Activated CD8-positive, alpha-beta memory T cell treated with anti-CD3 and anti-CD28 coated beads, Interleukin-2, amount 50 U/mL, for 4 hours (primary cell): ENCODE measurements around the gene DLD.
"Not testable (repeated sequence)": the region's sequence is repeated elsewhere in the genome, so short reads cannot be mapped to it uniquely, and the experiment has no call there.

Experiments
- DNase-seq: peaks from one replicate; pipeline ENCODE4 v3.0.0-alpha.2; 2020

DLD gene

GRCh38 chr7:107890962-107891635 is at the start of gene DLD:
TSS of gene DLD (plus strand) at chr7:107891183. CDS start at chr7:107891251, 68 bp downstream.
- peak; percentile 94 for DNase-seq

- DNase-seq = no peak
Measured at GRCh38 chr7:107842213-107842612, 48.8 kb upstream of the DLD start.

- DNase-seq = no peak
Measured at GRCh38 chr7:107843184-107843583, 47.8 kb upstream of the DLD start.

GRCh38 chr7:107846324-107846723 is 44.7 kb upstream of the DLD start:
- DNase-seq = no peak

GRCh38 chr7:107847168-107847835 is 43.7 kb upstream of the DLD start:
- no peak for DNase-seq

GRCh38 chr7:107847836-107848175 is 43.2 kb upstream of the DLD start:
- not testable (repeated sequence) for DNase-seq

- DNase-seq = not testable (repeated sequence)
Measured at GRCh38 chr7:107848211-107848610, 42.8 kb upstream of the DLD start.

GRCh38 chr7:107850216-107850615 is 40.8 kb upstream of the DLD start:
- DNase-seq = no peak

- DNase-seq = no peak
Measured at GRCh38 chr7:107850643-107851042, 40.3 kb upstream of the DLD start.

GRCh38 chr7:107854454-107854853 is 36.5 kb upstream of the DLD start:
- DNase-seq = no peak

- no peak for DNase-seq
Measured at GRCh38 chr7:107854989-107855388, 36.0 kb upstream of the DLD start.

GRCh38 chr7:107856806-107857540 is 34.0 kb upstream of the DLD start:
- no peak for DNase-seq

GRCh38 chr7:107857541-107857912 is 33.5 kb upstream of the DLD start:
- DNase-seq = no peak

GRCh38 chr7:107858280-107858679 is 32.7 kb upstream of the DLD start:
- DNase-seq = no peak

- DNase-seq = no peak
Measured at GRCh38 chr7:107860279-107860961, 30.6 kb upstream of the DLD start.

- no peak for DNase-seq
Measured at GRCh38 chr7:107860981-107861652, 29.9 kb upstream of the DLD start.

- DNase-seq = no peak
Measured at GRCh38 chr7:107865956-107866775, 24.8 kb upstream of the DLD start.

- no peak for DNase-seq
Measured at GRCh38 chr7:107867858-107868466, 23.0 kb upstream of the DLD start.

GRCh38 chr7:107870427-107871000 is 20.5 kb upstream of the DLD start:
- DNase-seq = no peak

GRCh38 chr7:107874111-107874510 is 16.9 kb upstream of the DLD start:
- no peak for DNase-seq
